ENCODE data around the gene SLC38A9.

DNA sequence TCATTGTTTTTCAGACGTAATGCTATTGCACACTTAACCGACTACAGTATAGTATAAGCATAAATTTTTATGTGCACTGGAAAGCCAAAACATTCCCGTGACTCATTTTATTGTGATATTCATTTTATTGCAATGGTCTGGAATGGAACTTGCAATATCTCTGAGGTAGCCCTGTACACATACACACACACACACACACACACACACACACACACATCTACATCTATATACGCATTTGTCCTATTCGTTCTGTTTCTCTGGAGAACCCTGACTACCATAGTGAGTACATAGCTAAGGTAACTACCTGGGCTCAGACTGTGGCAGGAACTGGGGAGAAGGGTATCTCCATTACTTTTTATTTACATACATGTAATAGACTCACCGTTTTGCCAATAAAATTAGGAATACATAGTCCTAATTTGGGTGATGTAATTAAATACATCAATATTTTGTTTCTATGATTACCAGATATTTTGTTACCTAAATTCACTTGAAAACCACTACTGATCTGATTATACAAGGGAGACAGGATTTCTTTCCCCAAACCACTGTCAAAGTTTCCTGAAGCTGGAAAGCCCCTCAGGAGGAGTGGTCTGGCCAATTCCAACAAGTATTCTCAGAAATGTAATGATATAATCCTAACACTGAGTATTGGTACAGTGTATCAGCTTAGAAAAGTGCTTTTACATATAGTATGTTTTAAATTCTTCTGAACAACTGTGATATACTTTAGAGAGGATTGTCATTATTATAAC lies 103.4 kb downstream of the SLC38A9 start:
- TF ChIP-seq YY1 (IDR thresholded peaks at IDR 0.05; ENCODE audit: insufficient read depth, insufficient read length) (no peak), ZNF274 (IDR thresholded peaks at IDR 0.05; ENCODE audit: low read depth, low read length) (no peak), SUZ12 (IDR thresholded peaks at IDR 0.05; ENCODE audit: extremely low read depth, insufficient read depth, insufficient read length) (no peak)

Measured in NT2/D1 (cell line).